ENCODE results near the gene GPR42. TPM values are rescaled to one million over a fixed set of nuclear protein-coding genes. Genes with fewer than 3 reads are reported as not detected.

Gene GPR42
- total RNA-seq, 1 donor from 2014 or later: not detected

GRCh38 chr19:35417713-35418534, 47.1 kb downstream of the GPR42 start:
- no peak for DNase-seq (ENCODE audit: extremely low read depth, low read depth, low spot score)

- DNase-seq (ENCODE audit: extremely low read depth, low read depth, low spot score): no peak
Observed at GRCh38 chr19:35419046-35419445, 48.2 kb downstream of the GPR42 start.

- no peak for DNase-seq (ENCODE audit: extremely low read depth, low read depth, low spot score)
Observed at GRCh38 chr19:35419805-35420204, 48.9 kb downstream of the GPR42 start.

GRCh38 chr19:35421362-35421761, 50.5 kb downstream of the GPR42 start:
- DNase-seq (ENCODE audit: extremely low read depth, low read depth, low spot score): no peak

Other genes with a start within 250 kb of the GPR42 start
- gene LGI4, start 236.0 kb upstream of the GPR42 start, total RNA-seq: not detected in 2 replicates
- not detected in 2 replicates for gene FXYD1, start 232.2 kb upstream of the GPR42 start, total RNA-seq
- gene FXYD7, start 227.8 kb upstream of the GPR42 start, total RNA-seq: not detected in 2 replicates
- 105 and 166 TPM in 2 replicates for gene FXYD5, start 216.3 kb upstream of the GPR42 start, total RNA-seq
- gene FAM187B, start 142.3 kb upstream of the GPR42 start, total RNA-seq: not detected in 2 replicates
- 1.6 and 7.5 TPM in 2 replicates for gene LSR, start 122.1 kb upstream of the GPR42 start, total RNA-seq
- gene USF2, start 102.1 kb upstream of the GPR42 start, total RNA-seq: 73.1 and 80.6 TPM in 2 replicates
- 0.06 TPM in 1 of 2 replicates, not detected in the other for gene HAMP, start 88.5 kb upstream of the GPR42 start, total RNA-seq
- gene MAG, start 78.9 kb upstream of the GPR42 start, total RNA-seq: 0.68 TPM in 1 of 2 replicates, not detected in the other
- gene CD22, start 41.9 kb upstream of the GPR42 start, total RNA-seq: 0.29 and 1.8 TPM in 2 replicates
- gene FFAR1, start 23.2 kb upstream of the GPR42 start, total RNA-seq: not detected in 2 replicates
- gene FFAR3, start 12.6 kb upstream of the GPR42 start, total RNA-seq: not detected in 2 replicates
- gene FFAR2, start 77.2 kb downstream of the GPR42 start, total RNA-seq: not detected in 2 replicates
- gene KRTDAP, start 119.4 kb downstream of the GPR42 start, total RNA-seq: not detected in 2 replicates
- 17.4 TPM in 1 of 2 replicates, not detected in the other for gene DMKN, start 142.6 kb downstream of the GPR42 start, total RNA-seq
- gene SBSN, start 157.2 kb downstream of the GPR42 start, total RNA-seq: not detected in 2 replicates
- not detected in 2 replicates for gene GAPDHS, start 162.4 kb downstream of the GPR42 start, total RNA-seq
- 77.8 and 79.9 TPM in 2 replicates for gene TMEM147, start 174.6 kb downstream of the GPR42 start, total RNA-seq
- gene ATP4A, start 192.6 kb downstream of the GPR42 start, total RNA-seq: not detected in 2 replicates
- gene PMIS2, start 215.1 kb downstream of the GPR42 start, total RNA-seq: not detected in 2 replicates
- 5.8 and 9.1 TPM in 2 replicates for gene HAUS5, start 241.7 kb downstream of the GPR42 start, total RNA-seq

Measured in glomerular endothelial cell (primary cell).